ENCODE results near the gene SFXN2.
"Not testable (repeated sequence)": the region's sequence is repeated elsewhere in the genome, so short reads cannot be mapped to it uniquely, and the experiment has no call there.

SFXN2 gene

GRCh38 chr10:102681696-102682095, 32.7 kb upstream of the SFXN2 start:
- DNase-seq (ENCODE audit: low read depth): no peak

GRCh38 chr10:102682416-102682815, 32.0 kb upstream of the SFXN2 start:
- no peak for DNase-seq (ENCODE audit: low read depth)

- DNase-seq (ENCODE audit: low read depth): no peak
Measured at GRCh38 chr10:102682981-102683380, 31.5 kb upstream of the SFXN2 start.

GRCh38 chr10:102683736-102684135, 30.7 kb upstream of the SFXN2 start:
- DNase-seq (ENCODE audit: low read depth): no peak

GRCh38 chr10:102691285-102692066, 23.0 kb upstream of the SFXN2 start:
- DNase-seq (ENCODE audit: low read depth): no peak

- DNase-seq (ENCODE audit: low read depth): not testable (repeated sequence)
Measured at GRCh38 chr10:102695401-102695800, 19.0 kb upstream of the SFXN2 start.

- no peak for DNase-seq (ENCODE audit: low read depth)
Measured at GRCh38 chr10:102696736-102697135, 17.7 kb upstream of the SFXN2 start.

- DNase-seq (ENCODE audit: low read depth): no peak
Measured at GRCh38 chr10:102698894-102699293, 15.5 kb upstream of the SFXN2 start.

GRCh38 chr10:102701272-102701671, 13.2 kb upstream of the SFXN2 start:
- DNase-seq (ENCODE audit: low read depth): no peak

GRCh38 chr10:102701796-102702195, 12.6 kb upstream of the SFXN2 start:
- DNase-seq (ENCODE audit: low read depth): no peak

- DNase-seq (ENCODE audit: low read depth): no peak
Measured at GRCh38 chr10:102702742-102703141, 11.7 kb upstream of the SFXN2 start.

- DNase-seq (ENCODE audit: low read depth): no peak
Measured at GRCh38 chr10:102704915-102705314, 9.5 kb upstream of the SFXN2 start.

GRCh38 chr10:102705531-102705930, 8.9 kb upstream of the SFXN2 start:
- DNase-seq (ENCODE audit: low read depth): no peak

GRCh38 chr10:102710609-102711008, 3.8 kb upstream of the SFXN2 start:
- DNase-seq (ENCODE audit: low read depth): no peak

GRCh38 chr10:102712089-102712488, 2.3 kb upstream of the SFXN2 start:
- no peak for DNase-seq (ENCODE audit: low read depth)

GRCh38 chr10:102712843-102713538, 1.4 kb upstream of the SFXN2 start:
- no peak for DNase-seq (ENCODE audit: low read depth)

GRCh38 chr10:102713539-102713813, 960 bp upstream of the SFXN2 start:
- DNase-seq (ENCODE audit: low read depth): no peak

- peak; percentile 90 for DNase-seq (ENCODE audit: low read depth)
Measured at GRCh38 chr10:102713814-102714620, 419 bp upstream of the SFXN2 start, which contains the start of gene ARL3. Gene ARL3, minus strand, starts transcription at chr10:102714397. Its CDS starts 122 bp downstream, at chr10:102714275.

GRCh38 chr10:102715880-102716279, 1.4 kb downstream of the SFXN2 start:
- no peak for DNase-seq (ENCODE audit: low read depth)

- DNase-seq (ENCODE audit: low read depth): not testable (repeated sequence)
Measured at GRCh38 chr10:102716900-102717565, 2.6 kb downstream of the SFXN2 start.

- no peak for DNase-seq (ENCODE audit: low read depth)
Measured at GRCh38 chr10:102718220-102718619, 3.8 kb downstream of the SFXN2 start.

- DNase-seq (ENCODE audit: low read depth): no peak
Measured at GRCh38 chr10:102720337-102720736, 5.9 kb downstream of the SFXN2 start.

Measured in stimulated activated CD8-positive, alpha-beta memory T cell treated with anti-CD3 and anti-CD28 coated beads, Interleukin-12 subunit alpha, Interleukin-12 subunit beta, amount 100 ng/mL, for 1 hour (primary cell).